ENCODE measurements around the gene RHBDF2.

GRCh38 chr17:76537288-76537577 lies 36.0 kb upstream of the RHBDF2 start:
- peak; percentile 83 for TF ChIP-seq EZH2phosphoT487 (IDR thresholded peaks at IDR 0.05)
- no peak for TF ChIP-seq CTCF (IDR thresholded peaks at IDR 0.05)

Data from neural progenitor cell (in vitro differentiated cells).